Stimulated activated naive CD8-positive, alpha-beta T cell treated with anti-CD3 and anti-CD28 coated beads, Interleukin-15, Interleukin-2, amounts not matched to agents 100 ng/mL and 50 ng/mL, for 24 hours (primary cell): ENCODE results near the gene TMTC1.

Experiments
- H3K27ac Mint-ChIP-seq: one replicate; pipeline ENCODE4 v1.8.0; 2021; ENCODE audit warnings: mild to moderate bottlenecking, mixed read lengths
- H3K27me3 Mint-ChIP-seq: one replicate; pipeline ENCODE4 v1.8.0; 2021; ENCODE audit warnings: mixed read lengths
- H3K36me3 Mint-ChIP-seq: one replicate; pipeline ENCODE4 v1.8.0; 2021; ENCODE audit warnings: low read depth, mixed read lengths
- H3K4me1 Mint-ChIP-seq: one replicate; pipeline ENCODE4 v1.8.0; 2021; ENCODE audit warnings: low read depth, mixed read lengths
- H3K4me3 Mint-ChIP-seq: one replicate; pipeline ENCODE4 v1.8.0; 2021; ENCODE audit warnings: mild to moderate bottlenecking, mixed read lengths
- H3K9me3 Mint-ChIP-seq: one replicate; pipeline ENCODE4 v1.8.0; 2021; ENCODE audit warnings: mixed read lengths

The TMTC1 gene

GRCh38 chr12:29762637-29763300, 21.0 kb downstream of the TMTC1 start:
- Mint-ChIP-seq H3K36me3 (no peaks in the 10 kb centered on the region), H3K4me3 (no peak overlapping the region), H3K9me3 (peaks cover under 1% of the 10 kb centered on the region), H3K27ac (no peak overlapping the region), H3K27me3 (no peaks in the 10 kb centered on the region), H3K4me1 (no peaks in the 10 kb centered on the region)

- no peak overlapping the region for H3K4me3 Mint-ChIP-seq
- no peaks in the 10 kb centered on the region for H3K27me3 Mint-ChIP-seq
- H3K9me3 Mint-ChIP-seq: peaks cover 3% of the 10 kb centered on the region
- no peaks in the 10 kb centered on the region for H3K4me1 Mint-ChIP-seq
- no peaks in the 10 kb centered on the region for H3K36me3 Mint-ChIP-seq
- no peak overlapping the region for H3K27ac Mint-ChIP-seq
These were observed 23.8 kb downstream of the TMTC1 start for GRCh38 chr12:29759950-29760349.

- peaks cover 3% of the 10 kb centered on the region for H3K9me3 Mint-ChIP-seq
- no peaks in the 10 kb centered on the region for H3K4me1 Mint-ChIP-seq
- no peak overlapping the region for H3K27ac Mint-ChIP-seq
- H3K4me3 Mint-ChIP-seq: no peak overlapping the region
- H3K36me3 Mint-ChIP-seq: no peaks in the 10 kb centered on the region
- no peaks in the 10 kb centered on the region for H3K27me3 Mint-ChIP-seq
These were observed 26.9 kb downstream of the TMTC1 start for GRCh38 chr12:29756741-29757390.

- Mint-ChIP-seq H3K4me3 (no peak overlapping the region), H3K4me1 (no peaks in the 10 kb centered on the region), H3K27me3 (peaks cover 7% of the 10 kb centered on the region)
These were observed 29.2 kb downstream of the TMTC1 start for GRCh38 chr12:29754235-29755189.

GRCh38 chr12:29752121-29752520, 31.6 kb downstream of the TMTC1 start:
- Mint-ChIP-seq H3K4me1 (no peaks in the 10 kb centered on the region), H3K36me3 (no peaks in the 10 kb centered on the region), H3K27ac (no peak overlapping the region)

More at GRCh38 chr12:29754235-29755189, 29.2 kb downstream of the TMTC1 start:
- H3K27ac Mint-ChIP-seq: no peak overlapping the region
- H3K9me3 Mint-ChIP-seq: peaks cover 3% of the 10 kb centered on the region
- no peaks in the 10 kb centered on the region for H3K36me3 Mint-ChIP-seq

GRCh38 chr12:29751676-29752075, 32.1 kb downstream of the TMTC1 start:
- Mint-ChIP-seq H3K27ac (no peak overlapping the region), H3K9me3 (peaks cover 1% of the 10 kb centered on the region), H3K36me3 (no peaks in the 10 kb centered on the region), H3K27me3 (peaks cover 8% of the 10 kb centered on the region), H3K4me3 (no peak overlapping the region), H3K4me1 (no peaks in the 10 kb centered on the region)

More at GRCh38 chr12:29752121-29752520, 31.6 kb downstream of the TMTC1 start:
- Mint-ChIP-seq H3K27me3 (peaks cover 8% of the 10 kb centered on the region), H3K4me3 (no peak overlapping the region), H3K9me3 (no peaks in the 10 kb centered on the region)

- Mint-ChIP-seq H3K36me3 (no peaks in the 10 kb centered on the region), H3K27ac (no peak overlapping the region), H3K4me3 (no peak overlapping the region), H3K9me3 (peaks cover 3% of the 10 kb centered on the region), H3K27me3 (peaks cover 8% of the 10 kb centered on the region), H3K4me1 (no peaks in the 10 kb centered on the region)
These were observed 32.9 kb downstream of the TMTC1 start for GRCh38 chr12:29750928-29751220.

GRCh38 chr12:29750131-29750927, 33.4 kb downstream of the TMTC1 start:
- peaks cover 8% of the 10 kb centered on the region for H3K27me3 Mint-ChIP-seq
- no peaks in the 10 kb centered on the region for H3K36me3 Mint-ChIP-seq
- H3K9me3 Mint-ChIP-seq: peaks cover 3% of the 10 kb centered on the region
- no peaks in the 10 kb centered on the region for H3K4me1 Mint-ChIP-seq
- no peak overlapping the region for H3K27ac Mint-ChIP-seq
- no peak overlapping the region for H3K4me3 Mint-ChIP-seq

GRCh38 chr12:29744365-29744764, 39.4 kb downstream of the TMTC1 start:
- peaks cover 3% of the 10 kb centered on the region for H3K9me3 Mint-ChIP-seq
- no peaks in the 10 kb centered on the region for H3K27me3 Mint-ChIP-seq
- no peak overlapping the region for H3K4me3 Mint-ChIP-seq
- no peaks in the 10 kb centered on the region for H3K36me3 Mint-ChIP-seq
- H3K4me1 Mint-ChIP-seq: no peaks in the 10 kb centered on the region
- no peak overlapping the region for H3K27ac Mint-ChIP-seq

GRCh38 chr12:29743801-29744200, 39.9 kb downstream of the TMTC1 start:
- Mint-ChIP-seq H3K4me1 (no peaks in the 10 kb centered on the region), H3K4me3 (no peak overlapping the region), H3K27me3 (no peaks in the 10 kb centered on the region), H3K27ac (no peak overlapping the region), H3K36me3 (no peaks in the 10 kb centered on the region), H3K9me3 (peaks cover 3% of the 10 kb centered on the region)

GRCh38 chr12:29743077-29743476, 40.7 kb downstream of the TMTC1 start:
- Mint-ChIP-seq H3K9me3 (peaks cover 3% of the 10 kb centered on the region), H3K4me3 (no peak overlapping the region), H3K27ac (no peak overlapping the region), H3K27me3 (no peaks in the 10 kb centered on the region), H3K36me3 (no peaks in the 10 kb centered on the region), H3K4me1 (no peaks in the 10 kb centered on the region)

GRCh38 chr12:29742646-29743045, 41.1 kb downstream of the TMTC1 start:
- H3K36me3 Mint-ChIP-seq: no peaks in the 10 kb centered on the region
- H3K4me3 Mint-ChIP-seq: no peak overlapping the region
- no peaks in the 10 kb centered on the region for H3K27me3 Mint-ChIP-seq
- H3K9me3 Mint-ChIP-seq: peaks cover 3% of the 10 kb centered on the region
- no peaks in the 10 kb centered on the region for H3K4me1 Mint-ChIP-seq
- no peak overlapping the region for H3K27ac Mint-ChIP-seq

- Mint-ChIP-seq H3K27ac (no peak overlapping the region), H3K36me3 (no peaks in the 10 kb centered on the region), H3K4me3 (no peak overlapping the region), H3K27me3 (no peaks in the 10 kb centered on the region), H3K9me3 (peaks cover 1% of the 10 kb centered on the region), H3K4me1 (no peaks in the 10 kb centered on the region)
These were observed 42.1 kb downstream of the TMTC1 start for GRCh38 chr12:29741342-29742241.
